ENCODE measurements around the gene OBP2A. TPM values are rescaled to one million over a fixed set of nuclear protein-coding genes. Genes with fewer than 3 reads are reported as not detected.

Gene OBP2A
- total RNA-seq, 1 experiment from 2014 or later: not detected

- DNase-seq (ENCODE audit: low spot score): no peak
- no peak overlapping the region for H3K4me3 Mint-ChIP-seq
- ChIA-PET CTCF (no interaction called here), POLR2A (no interaction called here)
- peaks cover 2% of the 10 kb centered on the region; the same call in 1 of the 2 replicates for H3K27me3 Mint-ChIP-seq (ENCODE audit: low read depth)
- H3K36me3 Mint-ChIP-seq: peaks cover 9% of the 10 kb centered on the region; the same call in 1 of the 2 replicates
- ATAC-seq: no peak
- H3K4me1 Mint-ChIP-seq: no peaks in the 10 kb centered on the region
- H3K9me3 Mint-ChIP-seq: peaks cover 13% of the 10 kb centered on the region
- TF ChIP-seq ZNF121 (CRISPR knock-in tag; IDR thresholded peaks at IDR 0.05) (no peak), CDX4 (CRISPR knock-in tag; IDR thresholded peaks at IDR 0.05; ENCODE audit: borderline replicate concordance) (no peak), TEAD1 (CRISPR knock-in tag; IDR thresholded peaks at IDR 0.05) (no peak), CREM (CRISPR knock-in tag; IDR thresholded peaks at IDR 0.05) (no peak), SOX15 (CRISPR knock-in tag; IDR thresholded peaks at IDR 0.05) (no peak), PRDM15 (CRISPR knock-in tag; IDR thresholded peaks at IDR 0.05) (no peak), ZNF263 (CRISPR knock-in tag; IDR thresholded peaks at IDR 0.05; ENCODE audit: low read depth) (no peak), ATF1 (CRISPR knock-in tag; IDR thresholded peaks at IDR 0.05) (no peak), ZNF671 (CRISPR knock-in tag; IDR thresholded peaks at IDR 0.05) (no peak), USF2 (CRISPR knock-in tag; IDR thresholded peaks at IDR 0.05) (no peak), NR2C2 (CRISPR knock-in tag; IDR thresholded peaks at IDR 0.05) (no peak), ZMAT4 (CRISPR knock-in tag; IDR thresholded peaks at IDR 0.05) (no peak), SMAD4 (CRISPR knock-in tag; IDR thresholded peaks at IDR 0.05) (no peak), RORB (CRISPR knock-in tag; IDR thresholded peaks at IDR 0.05) (no peak), PREB (CRISPR knock-in tag; IDR thresholded peaks at IDR 0.05; ENCODE audit: borderline replicate concordance) (no peak), ATF6 (CRISPR knock-in tag; IDR thresholded peaks at IDR 0.05) (no peak), PRRX2 (CRISPR knock-in tag; IDR thresholded peaks at IDR 0.05) (no peak)
- H3K27ac Mint-ChIP-seq: no peak overlapping the region
These were observed 34.1 kb downstream of the OBP2A start for GRCh38 chr9:135579889-135580660.

All from WTC11 (cell line).